NOMO-1 treated with dmso at 0.1 percent for 144 hours (cell line): ENCODE data around the gene NCR3LG1.

Source experiments
- DNase-seq: peaks from one replicate; lab custom pipeline; 2025; ENCODE audit not compliant: unreplicated experiment; lab: John Stamatoyannopoulos, UW

NCR3LG1 gene

GRCh38 chr11:17391493-17392355 is 40.1 kb downstream of the NCR3LG1 start:
- DNase-seq, result no peak

GRCh38 chr11:17392872-17393271 is 41.3 kb downstream of the NCR3LG1 start:
- DNase-seq, result no peak

GRCh38 chr11:17393472-17393871 is 41.9 kb downstream of the NCR3LG1 start:
- no peak for DNase-seq

- no peak for DNase-seq
Observed at GRCh38 chr11:17394743-17395390, 43.3 kb downstream of the NCR3LG1 start.

GRCh38 chr11:17395554-17395961 is 44.0 kb downstream of the NCR3LG1 start:
- DNase-seq, result no peak

GRCh38 chr11:17395978-17396377 is 44.4 kb downstream of the NCR3LG1 start:
- DNase-seq, result no peak

- no peak for DNase-seq
Observed at GRCh38 chr11:17396598-17397310, 45.2 kb downstream of the NCR3LG1 start.

GRCh38 chr11:17397311-17398002 is 45.9 kb downstream of the NCR3LG1 start:
- DNase-seq, result no peak

GRCh38 chr11:17399236-17399635 is 47.6 kb downstream of the NCR3LG1 start:
- no peak for DNase-seq

- no peak for DNase-seq
Observed at GRCh38 chr11:17400048-17400775, 48.6 kb downstream of the NCR3LG1 start.

- DNase-seq, result no peak
Observed at GRCh38 chr11:17401316-17401715, 49.7 kb downstream of the NCR3LG1 start.

- no peak for DNase-seq
Observed at GRCh38 chr11:17401841-17402240, 50.2 kb downstream of the NCR3LG1 start.

- no peak for DNase-seq
Observed at GRCh38 chr11:17402486-17402885, 50.9 kb downstream of the NCR3LG1 start.

GRCh38 chr11:17403980-17404759 is 52.6 kb downstream of the NCR3LG1 start:
- no peak for DNase-seq

GRCh38 chr11:17405232-17406005 is 53.8 kb downstream of the NCR3LG1 start:
- DNase-seq, result no peak

GRCh38 chr11:17406082-17406817 is 54.6 kb downstream of the NCR3LG1 start:
- DNase-seq, result no peak

GRCh38 chr11:17406818-17407149 is 55.2 kb downstream of the NCR3LG1 start:
- no peak for DNase-seq

- DNase-seq, result no peak
Observed at GRCh38 chr11:17407575-17407974, 56.0 kb downstream of the NCR3LG1 start.
